Measurements from ENCODE around the gene PLCG2.

Gene PLCG2

DNA sequence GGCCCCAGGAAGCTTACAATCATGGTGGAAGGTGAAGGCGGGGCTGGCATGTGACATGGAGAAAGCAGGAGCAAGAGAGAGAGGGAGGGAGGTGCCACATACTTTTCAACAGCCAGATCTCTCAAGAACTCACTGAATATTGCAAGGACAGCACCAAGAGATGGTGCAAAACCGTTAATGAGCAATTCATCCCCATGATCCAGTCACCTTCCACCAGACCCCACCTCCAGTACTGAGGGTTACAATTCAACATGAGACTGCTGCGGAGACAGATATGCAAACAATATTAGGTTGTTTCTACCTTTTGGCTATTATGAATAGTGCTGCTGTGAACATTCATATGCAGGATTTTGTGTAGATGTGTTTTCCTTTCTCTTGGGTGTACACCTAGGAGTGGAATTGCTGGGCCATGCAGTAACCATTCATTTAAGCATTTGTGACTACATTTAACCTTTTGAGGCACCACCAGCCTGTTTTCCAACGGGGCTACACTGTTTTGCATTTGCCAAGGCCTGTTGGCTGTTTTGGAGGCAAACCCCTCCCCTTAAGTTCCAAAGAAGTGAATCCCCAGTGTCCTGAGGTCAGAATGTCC, 28.8 kb downstream of the PLCG2 start:
- ChIA-PET CTCF (interaction anchor here (0.8 to 2.5 kb wide), 9 partner anchors 7 to 55 kb away, joined by 3 to 11 read pairs (median 3); no protein-coding TSS in a partner anchor), POLR2A (interaction anchor here (1.1 to 6.1 kb wide), 4 partner anchors 9 to 55 kb away, joined by 3 to 45 read pairs (median 10); no protein-coding TSS in a partner anchor)
- no peak for DNase-seq (ENCODE audit: extremely low spot score)
- TF ChIP-seq, protein P1, sequence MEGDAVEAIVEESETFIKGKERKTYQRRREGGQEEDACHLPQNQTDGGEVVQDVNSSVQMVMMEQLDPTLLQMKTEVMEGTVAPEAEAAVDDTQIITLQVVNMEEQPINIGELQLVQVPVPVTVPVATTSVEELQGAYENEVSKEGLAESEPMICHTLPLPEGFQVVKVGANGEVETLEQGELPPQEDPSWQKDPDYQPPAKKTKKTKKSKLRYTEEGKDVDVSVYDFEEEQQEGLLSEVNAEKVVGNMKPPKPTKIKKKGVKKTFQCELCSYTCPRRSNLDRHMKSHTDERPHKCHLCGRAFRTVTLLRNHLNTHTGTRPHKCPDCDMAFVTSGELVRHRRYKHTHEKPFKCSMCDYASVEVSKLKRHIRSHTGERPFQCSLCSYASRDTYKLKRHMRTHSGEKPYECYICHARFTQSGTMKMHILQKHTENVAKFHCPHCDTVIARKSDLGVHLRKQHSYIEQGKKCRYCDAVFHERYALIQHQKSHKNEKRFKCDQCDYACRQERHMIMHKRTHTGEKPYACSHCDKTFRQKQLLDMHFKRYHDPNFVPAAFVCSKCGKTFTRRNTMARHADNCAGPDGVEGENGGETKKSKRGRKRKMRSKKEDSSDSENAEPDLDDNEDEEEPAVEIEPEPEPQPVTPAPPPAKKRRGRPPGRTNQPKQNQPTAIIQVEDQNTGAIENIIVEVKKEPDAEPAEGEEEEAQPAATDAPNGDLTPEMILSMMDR (IDR thresholded peaks at IDR 0.05; ENCODE audit: control extremely low read depth, extremely low read depth, low read depth, missing control alignments), result no peak

DNA sequence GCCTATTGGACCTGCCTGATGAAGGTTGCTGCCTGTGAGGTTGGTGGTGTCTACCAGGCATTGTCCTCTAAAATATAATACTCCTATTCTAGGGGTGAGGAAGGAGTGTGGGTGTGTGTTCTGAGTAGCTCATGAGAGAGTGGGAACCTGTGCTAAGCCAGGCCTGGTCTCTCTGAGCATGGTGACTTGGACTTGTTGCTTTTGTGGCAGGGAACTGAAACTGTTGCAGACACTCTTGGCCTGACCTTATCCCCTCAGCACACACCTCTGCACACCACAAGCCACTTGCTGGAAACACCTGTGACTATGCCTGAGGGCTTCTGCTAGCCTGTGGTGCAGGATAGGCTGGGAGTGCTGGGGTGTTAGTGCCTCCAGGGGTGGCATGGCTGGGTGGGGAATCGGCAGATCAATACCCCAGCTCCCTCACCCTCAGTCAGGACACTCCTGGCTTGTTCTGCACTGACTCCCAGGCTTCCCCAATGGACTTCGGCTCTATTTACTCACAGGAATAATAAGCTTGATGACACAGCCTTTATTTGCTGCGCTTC, 29.9 kb downstream of the PLCG2 start:
- DNase-seq (ENCODE audit: extremely low spot score), result peak; percentile 73
- ChIA-PET CTCF (interaction anchor here (0.7 to 2.5 kb wide), 16 partner anchors 9 to 65 kb away, joined by 3 to 11 read pairs (median 5); no protein-coding TSS in a partner anchor), POLR2A (interaction anchor here (0.6 to 6.1 kb wide), 5 partner anchors 9 to 30 kb away, joined by 3 to 45 read pairs (median 5); partner anchors contain the start of gene PLCG2)
- TF ChIP-seq, protein P1 (IDR thresholded peaks at IDR 0.05; ENCODE audit: control extremely low read depth, extremely low read depth, low read depth, missing control alignments), result no peak

DNA sequence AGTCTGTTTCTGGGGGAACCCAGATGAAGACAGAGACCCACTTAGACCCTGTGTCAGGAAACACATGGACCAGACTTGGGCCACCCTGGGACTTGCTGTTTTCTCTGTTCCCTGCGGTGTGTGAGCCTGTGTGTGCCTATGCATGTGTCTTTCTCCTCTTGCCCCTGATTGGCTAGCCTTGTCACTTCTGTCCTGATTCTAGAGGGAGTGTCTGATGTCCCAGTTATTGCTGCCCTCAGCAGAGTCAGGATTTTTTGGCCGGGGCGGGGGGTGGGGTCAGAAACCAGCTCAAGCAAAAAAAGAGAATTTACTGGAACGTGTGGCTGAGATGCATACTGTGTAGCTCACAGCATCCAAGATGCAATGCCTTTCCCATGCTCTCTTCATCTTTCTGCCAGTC, 30.5 kb downstream of the PLCG2 start:
- no peak for DNase-seq (ENCODE audit: extremely low spot score)
- CTCF ChIA-PET, result interaction anchor here (1.2 to 2.5 kb wide), 13 partner anchors 9 to 65 kb away, joined by 3 to 11 read pairs (median 5); no protein-coding TSS in a partner anchor
- TF ChIP-seq, protein P1 (IDR thresholded peaks at IDR 0.05; ENCODE audit: control extremely low read depth, extremely low read depth, low read depth, missing control alignments), result no peak
- POLR2A ChIA-PET, result interaction anchor here (1.2 to 6.1 kb wide), 4 partner anchors 9 to 14 kb away, joined by 5 to 45 read pairs (median 10); no protein-coding TSS in a partner anchor

DNA sequence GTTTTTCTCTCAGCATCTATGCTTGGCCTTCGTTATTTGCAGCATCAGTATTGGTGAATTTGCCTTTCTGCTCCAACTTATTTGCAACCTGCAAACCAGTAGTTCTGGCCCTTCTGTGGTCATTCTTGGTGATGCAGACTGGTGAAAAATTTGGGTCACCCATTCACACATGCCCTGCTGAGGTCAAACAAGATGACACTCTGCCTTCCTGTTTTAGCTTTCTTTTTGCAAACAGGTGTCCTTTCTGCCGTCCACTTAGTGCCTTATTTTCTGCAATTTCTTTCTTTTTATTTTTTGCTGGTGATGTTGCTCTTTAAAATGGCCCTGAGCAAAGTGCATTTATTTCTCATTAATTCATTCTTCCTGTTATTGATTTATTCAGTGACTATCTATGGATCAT, 31.3 kb downstream of the PLCG2 start:
- DNase-seq (ENCODE audit: extremely low spot score), result no peak
- TF ChIP-seq, protein P1 (IDR thresholded peaks at IDR 0.05; ENCODE audit: control extremely low read depth, extremely low read depth, low read depth, missing control alignments), result no peak
- CTCF ChIA-PET, result interaction anchor here (1.2 to 2.5 kb wide), 4 partner anchors 10 to 46 kb away, joined by 3 to 11 read pairs (median 5); no protein-coding TSS in a partner anchor
- POLR2A ChIA-PET, result interaction anchor here (0.6 to 1.4 kb wide), 4 partner anchors 9 to 58 kb away, joined by 3 to 5 read pairs (median 4); no protein-coding TSS in a partner anchor

DNA sequence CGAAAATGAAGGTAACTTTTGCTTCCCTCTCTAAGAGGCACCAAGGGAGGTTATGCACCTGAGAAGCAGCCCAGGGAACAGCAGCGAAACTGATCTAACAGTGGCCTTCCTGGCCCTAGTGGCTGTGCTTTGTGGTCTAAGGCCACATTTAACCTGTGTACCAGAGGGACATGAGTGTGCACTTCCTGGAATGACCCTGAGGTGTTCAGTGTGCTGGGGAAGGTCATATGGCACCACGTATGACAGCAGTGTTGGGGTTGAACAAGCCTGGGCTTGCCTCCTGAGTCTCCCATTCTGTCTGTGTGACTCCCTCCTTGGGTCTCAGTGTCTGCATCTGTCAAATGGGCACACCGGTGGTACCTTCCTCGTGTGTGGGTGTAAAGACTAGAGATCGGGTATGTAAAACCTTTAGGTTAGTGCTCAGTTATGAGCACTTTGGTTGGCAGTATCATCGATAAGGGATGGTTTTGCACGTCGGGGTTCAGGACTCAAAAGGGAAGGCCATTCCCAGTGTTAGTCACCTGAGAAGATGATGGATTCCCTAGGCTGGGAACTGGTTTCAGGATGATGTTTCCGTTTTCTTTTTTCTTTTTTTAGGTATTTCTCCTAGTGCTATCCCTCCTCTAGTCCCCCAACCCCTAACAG, 31.9 kb downstream of the PLCG2 start:
- peak; percentile 29 for DNase-seq (ENCODE audit: extremely low spot score)
- POLR2A ChIA-PET, result interaction anchor here (1.1 kb wide), 1 partner anchor 13 kb away, joined by 3 read pairs; no protein-coding TSS in a partner anchor
- TF ChIP-seq, protein P1 (IDR thresholded peaks at IDR 0.05; ENCODE audit: control extremely low read depth, extremely low read depth, low read depth, missing control alignments), result no peak

DNA sequence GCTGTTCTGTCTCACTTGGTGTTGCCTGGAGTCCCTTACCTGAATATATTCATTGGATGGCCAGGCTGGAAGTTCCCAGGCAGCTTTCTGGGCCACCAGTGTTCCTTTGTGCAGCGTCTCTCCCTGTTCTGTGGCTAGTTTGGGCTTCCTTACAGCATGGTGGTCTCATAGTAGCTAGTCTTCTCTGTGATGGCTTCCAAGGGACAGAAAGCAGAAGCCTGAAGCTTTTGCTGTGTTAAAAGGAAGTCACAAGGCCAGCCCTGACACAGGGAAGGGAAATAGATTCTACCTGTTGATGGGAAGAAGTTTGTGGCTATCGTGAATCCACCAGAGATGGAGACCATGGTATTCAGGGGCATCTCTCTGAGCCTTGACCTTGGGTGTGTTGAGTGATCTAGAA, 34.6 kb downstream of the PLCG2 start:
- no peak for DNase-seq (ENCODE audit: extremely low spot score)
- TF ChIP-seq, protein P1 (IDR thresholded peaks at IDR 0.05; ENCODE audit: control extremely low read depth, extremely low read depth, low read depth, missing control alignments), result no peak
- CTCF ChIA-PET, result interaction anchor here (0.7 to 2.5 kb wide), 8 partner anchors 9 to 43 kb away, joined by 3 to 5 read pairs (median 4); no protein-coding TSS in a partner anchor
- POLR2A ChIA-PET, result interaction anchor here (1.1 to 1.9 kb wide), 3 partner anchors 9 to 15 kb away, joined by 3 to 7 read pairs (median 5); no protein-coding TSS in a partner anchor

More for the DNA sequence above, 31.9 kb downstream of the PLCG2 start:
- CTCF ChIA-PET, result no interaction called here
